GM20431 (cell line): Measurements from ENCODE around the gene MEN1.

ENCODE experiments used
- in situ Hi-C: fragments of 300-500 bp; cut with MseI, MboI; formaldehyde crosslinking; loops from one replicate; pipeline ENCODE4 v1.15.0; 2020; ENCODE audit warnings: low sequenced_read_pairs; ENCODE audit not compliant: unreplicated experiment

MEN1 gene

DNA sequence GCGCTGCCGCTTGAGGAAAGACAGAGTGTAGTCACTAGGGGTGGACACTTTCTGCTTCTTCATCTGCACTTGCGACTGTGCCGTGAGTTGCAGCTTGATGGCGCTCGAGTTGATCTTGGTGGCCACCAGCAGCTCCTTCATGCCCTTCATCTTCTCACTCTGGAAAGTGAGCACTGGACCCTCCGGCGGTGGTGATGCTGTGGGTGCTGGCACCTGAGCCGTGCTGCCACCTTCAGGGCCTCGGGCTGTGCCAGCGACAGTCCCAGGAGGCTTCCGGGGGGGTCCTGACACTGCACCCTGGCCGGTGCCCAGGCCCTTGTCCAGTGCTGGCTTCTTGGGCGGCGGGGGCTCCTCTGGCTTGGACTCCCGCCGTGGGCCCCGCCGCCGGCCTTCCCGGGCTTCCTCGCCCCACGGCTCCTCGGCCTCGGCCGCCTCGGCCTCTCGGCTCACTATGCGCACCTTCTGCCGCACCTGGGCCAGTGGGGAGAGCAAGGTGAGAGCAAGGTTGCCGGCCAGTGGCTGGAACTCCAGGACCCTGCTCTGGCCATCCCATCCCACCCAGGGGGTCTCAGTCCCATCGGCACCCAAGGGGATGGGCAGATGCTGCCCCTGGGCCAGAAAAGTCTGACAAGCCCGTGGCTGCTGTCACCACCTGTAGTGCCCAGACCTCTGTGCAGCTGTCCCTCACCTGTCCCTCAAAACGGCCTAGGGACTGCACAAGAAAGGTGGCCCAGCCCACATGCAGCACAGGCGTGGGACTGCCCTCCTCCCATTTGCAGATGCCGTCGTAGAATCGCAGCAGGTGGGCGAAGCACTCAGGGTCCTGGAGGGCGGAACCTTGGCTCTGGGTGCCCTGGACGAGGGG lies 5.8 kb downstream of the MEN1 start:
- in situ Hi-C loops: no loop called here

DNA sequence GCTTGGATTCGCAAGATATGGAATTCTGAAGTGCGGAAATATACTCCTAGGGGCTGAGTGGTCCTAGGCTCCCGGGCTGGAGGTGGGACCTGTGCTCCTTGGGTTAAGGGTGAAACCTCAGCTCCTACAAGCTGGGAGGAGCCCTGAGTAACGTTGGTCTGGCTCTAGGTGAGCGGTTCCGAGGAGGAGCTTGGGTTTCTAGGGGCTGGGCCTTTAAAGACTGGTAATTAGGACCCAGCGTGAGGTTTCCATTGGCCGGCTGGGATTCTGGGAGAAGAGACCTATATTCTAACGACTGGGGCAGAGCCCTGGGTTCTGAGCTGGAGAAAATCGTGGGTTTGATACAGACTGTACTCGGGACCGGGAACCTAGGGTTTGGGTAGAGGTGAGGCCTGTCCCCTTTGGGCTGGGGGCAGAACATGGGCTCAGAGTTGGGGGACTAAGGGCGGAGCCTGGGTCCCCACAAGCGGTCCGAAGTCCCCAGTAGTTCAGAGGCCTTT lies 6.5 kb downstream of the MEN1 start:
- in situ Hi-C loops: no loop called here

DNA sequence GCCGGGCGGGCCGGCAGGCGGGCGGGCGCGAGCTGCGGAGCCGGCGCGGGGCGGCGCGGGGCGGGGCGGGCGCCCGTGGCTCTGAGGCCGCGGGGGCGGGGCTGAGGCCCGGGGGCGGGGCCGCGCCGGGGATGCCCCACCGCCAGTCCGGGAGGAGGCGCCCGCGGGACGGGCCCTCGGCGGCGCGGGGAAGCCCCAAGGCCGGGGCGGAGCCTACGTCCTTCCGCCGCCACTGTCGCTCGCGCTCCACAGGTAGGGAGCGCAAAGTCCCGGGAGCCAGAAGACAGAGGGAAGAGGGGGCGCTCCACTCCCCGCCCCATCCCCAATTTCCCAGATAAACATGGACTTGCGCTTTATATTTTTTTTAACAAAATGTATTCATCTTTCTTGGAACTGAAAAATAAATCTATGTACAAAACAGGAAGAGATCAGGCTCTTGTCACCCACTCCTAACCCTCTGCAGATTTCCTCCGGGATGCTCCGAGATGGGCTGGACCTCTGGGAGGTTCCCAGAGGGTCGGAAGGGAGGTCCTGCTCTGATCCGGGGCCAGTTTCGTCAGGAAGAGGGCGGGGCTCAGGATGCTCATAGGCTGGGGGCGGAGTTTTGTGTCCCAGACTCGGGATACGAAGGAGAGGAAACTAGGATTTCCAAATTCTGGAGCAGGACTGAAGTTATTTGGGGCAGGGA lies 7.0 kb downstream of the MEN1 start, which contains the start of gene MAP4K2:
Gene MAP4K2, minus strand, starts transcription at position 57 of the 688 bp plus-strand sequence. CDS start 65 bp downstream, outside the sequence.
- in situ Hi-C loops: no loop called here

- in situ Hi-C loops: no loop called here
Observed at GRCh38 chr11:64802370-64803157, 7.8 kb downstream of the MEN1 start.

GRCh38 chr11:64801561-64802369 lies 8.6 kb downstream of the MEN1 start:
- in situ Hi-C loops: no loop called here

- in situ Hi-C loops: no loop called here
Observed at GRCh38 chr11:64801158-64801464, 9.2 kb downstream of the MEN1 start.

DNA sequence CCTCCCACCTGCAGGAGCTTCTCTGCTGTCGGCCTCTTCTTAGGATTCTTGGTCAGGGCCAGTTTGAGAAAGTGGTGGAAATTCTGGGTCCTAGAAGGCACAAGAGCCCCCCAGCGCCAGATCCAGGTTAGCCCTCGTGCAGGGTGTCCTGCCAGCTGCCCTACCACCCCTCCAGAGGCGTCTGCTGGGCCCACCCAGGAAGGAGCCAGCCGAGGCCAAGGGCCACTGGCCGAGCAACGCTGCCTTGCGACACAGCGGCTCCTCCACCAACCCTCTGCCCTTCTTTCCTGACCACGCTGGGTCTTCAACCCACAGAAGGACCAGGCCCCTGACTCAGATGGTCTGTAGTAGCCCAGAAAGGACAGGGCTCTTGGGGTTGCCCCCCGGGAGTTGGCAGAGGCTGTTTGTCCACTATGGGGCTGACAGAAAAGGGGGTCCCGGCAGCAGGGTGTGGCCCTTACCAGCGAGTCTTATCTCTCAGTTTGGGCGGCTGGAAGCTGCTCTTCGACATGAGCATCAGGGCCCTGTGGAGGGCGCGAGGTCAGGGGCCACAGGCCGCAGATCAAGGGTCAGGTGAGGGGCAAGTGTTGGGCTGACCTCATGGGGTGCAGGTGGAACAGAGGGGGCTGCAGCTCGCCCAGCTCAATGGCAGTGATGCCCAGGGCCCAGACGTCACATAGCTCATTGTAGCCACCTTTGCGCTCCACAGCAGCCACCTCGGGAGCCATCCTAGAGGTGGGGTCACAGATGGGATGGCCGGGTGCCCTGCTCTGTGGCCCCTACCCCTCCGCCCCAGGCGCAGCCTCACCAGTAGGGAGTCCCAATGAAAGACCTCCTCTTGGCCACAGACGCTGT lies 9.8 kb downstream of the MEN1 start:
- in situ Hi-C loops: no loop called here

GRCh38 chr11:64799623-64800302 lies 10.6 kb downstream of the MEN1 start:
- in situ Hi-C loops: no loop called here

DNA sequence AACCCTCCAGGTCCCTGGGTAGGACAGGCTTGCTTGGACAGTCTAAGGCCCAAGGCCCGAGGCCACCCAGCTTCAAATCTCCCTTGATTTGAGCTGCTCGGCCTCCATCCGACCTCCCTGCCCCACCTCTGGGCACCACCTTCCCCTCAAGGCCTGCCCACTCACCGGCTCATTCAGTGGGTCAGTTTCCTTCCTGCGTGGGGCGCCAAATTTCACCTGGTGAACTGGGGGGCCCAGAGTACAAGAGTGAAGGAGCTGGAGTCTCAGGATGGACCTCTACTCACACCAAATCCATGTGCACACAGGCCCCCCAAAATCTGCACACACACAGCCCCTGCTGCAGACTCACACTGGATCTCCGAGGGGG lies 11.1 kb downstream of the MEN1 start:
- in situ Hi-C loops: no loop called here

- in situ Hi-C loops: no loop called here
Observed at GRCh38 chr11:64796757-64797541, 13.4 kb downstream of the MEN1 start.

DNA sequence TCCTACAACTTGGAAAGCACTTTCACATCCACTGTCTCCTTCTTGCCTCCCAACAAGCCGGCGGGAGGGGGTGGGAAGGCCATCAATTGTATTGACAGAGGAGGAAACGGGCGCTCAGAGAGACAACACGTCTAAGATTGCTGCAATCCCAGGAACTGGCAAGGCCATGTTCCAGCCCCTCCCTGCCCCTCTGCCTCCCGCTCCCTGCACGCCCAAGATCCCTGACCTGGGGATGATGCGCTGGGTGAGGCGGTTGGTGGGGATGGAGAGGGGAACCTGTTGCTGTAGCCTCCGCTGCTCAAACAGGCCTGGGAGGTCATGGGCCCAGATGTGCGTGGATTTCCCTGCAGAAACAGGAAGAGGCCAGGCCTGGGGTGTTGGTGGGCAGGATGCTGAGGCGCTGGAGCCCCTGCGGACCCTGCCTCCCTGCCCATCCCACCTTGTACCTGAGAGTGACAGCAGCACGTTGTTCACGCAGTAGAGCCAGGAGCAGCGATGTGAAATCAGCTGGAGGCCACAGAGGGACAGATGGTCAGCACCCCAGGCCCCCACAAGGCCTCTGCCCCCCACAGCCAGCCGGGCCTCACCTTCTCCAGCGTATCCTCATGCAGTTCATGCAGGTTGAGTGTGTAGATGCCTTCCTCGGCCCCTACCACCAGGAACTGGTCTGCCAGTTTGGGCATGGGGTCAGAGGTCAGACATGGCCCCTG lies 14.1 kb downstream of the MEN1 start:
- in situ Hi-C loops: no loop called here

GRCh38 chr11:64794526-64794925 lies 15.8 kb downstream of the MEN1 start:
- in situ Hi-C loops: no loop called here

DNA sequence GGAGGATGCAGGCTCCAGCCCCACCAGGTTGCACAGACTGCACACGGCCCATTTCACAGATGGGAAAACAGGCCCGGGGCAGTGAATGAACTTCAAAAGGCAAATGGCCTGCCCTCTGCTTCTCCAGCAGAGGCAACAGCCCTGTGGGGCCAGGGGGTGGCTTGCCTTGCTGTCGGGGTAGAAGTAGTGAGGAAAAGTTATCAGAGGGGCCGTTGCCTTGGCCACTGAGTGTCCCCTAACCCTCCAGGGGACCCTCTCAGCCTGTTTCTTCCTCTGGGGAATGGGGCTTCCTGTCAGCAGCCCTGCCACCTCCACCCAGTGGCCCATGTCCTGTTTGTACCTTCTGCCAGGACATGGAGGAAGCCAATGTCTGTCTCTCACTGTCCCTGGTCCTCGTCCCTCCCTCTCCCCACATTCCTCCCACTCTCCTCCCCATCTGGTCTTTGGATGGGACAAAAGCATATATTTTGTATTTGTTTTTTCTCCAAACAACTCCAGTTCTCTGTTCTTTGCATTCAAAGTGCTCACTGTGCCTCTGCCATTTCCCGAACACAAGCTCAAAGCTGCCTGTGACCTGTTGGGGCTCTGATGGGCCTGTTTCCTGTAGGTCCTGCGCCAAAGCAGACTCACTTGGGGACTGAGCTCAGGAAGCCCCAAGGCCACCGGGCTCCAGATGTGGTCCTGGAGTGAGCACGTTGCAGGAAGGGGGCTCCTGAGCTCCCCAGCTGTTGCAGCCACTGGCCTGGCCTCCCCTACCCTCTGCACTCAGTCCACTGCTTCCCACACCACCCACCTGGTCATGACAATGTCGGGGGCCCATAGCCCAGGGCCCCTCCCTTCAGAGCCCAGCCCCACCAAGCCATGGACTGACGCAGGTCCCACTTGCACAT lies 16.8 kb downstream of the MEN1 start:
- in situ Hi-C loops: no loop called here

DNA sequence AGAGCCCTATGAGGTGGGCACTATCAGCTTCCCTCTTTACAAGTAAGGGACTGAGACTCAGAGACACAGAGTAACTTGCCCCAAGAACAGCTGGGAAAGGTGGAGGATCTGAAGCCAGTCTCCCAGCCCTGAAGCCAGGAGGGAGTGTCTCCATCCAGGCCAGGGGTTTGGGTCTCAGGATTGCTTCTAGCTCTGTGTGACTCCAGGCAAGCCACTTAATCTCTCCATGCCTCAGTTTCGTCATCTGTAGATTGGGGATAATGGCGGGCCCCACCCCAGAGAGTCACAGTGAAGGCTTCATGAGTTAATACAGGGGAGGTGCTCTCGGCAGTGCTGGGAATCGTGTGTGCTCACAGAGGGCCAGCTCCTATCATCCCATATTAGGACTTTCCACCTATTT lies 17.9 kb downstream of the MEN1 start:
- in situ Hi-C loops: no loop called here

DNA sequence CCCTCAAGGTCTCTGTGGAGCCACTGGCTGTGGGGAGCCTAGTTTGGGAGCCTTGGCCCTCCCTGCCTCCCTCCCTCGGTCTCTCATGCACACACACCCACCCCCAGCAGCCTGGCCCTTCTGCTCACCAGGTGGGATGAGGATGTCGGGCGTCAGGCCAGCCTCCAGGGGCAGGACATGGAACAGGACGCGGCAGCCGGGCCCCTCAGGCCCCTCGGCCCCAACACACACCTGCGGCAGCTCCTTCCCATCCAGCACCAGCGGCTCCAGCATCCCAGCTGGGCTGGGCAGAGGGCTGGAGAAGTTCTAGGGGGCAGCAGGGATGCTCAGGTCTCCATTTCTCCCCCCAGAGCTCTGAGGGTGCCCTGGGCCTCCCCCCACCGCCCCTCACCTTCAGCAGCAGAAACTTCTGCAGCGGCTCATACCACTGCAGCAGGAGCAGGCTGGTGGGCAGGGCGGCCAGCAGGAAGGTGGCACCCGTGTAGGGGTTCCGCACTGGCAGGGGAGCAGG lies 18.5 kb downstream of the MEN1 start:
- in situ Hi-C loops: no loop called here
